GM18505 (cell line): ENCODE data around the gene ULK4.

Source experiments
- ATAC-seq: cut with Tn5 transposase; IDR thresholded peaks from one replicate; pipeline ENCODE4 v1.9.1; 2021; ENCODE audit not compliant: unreplicated experiment
- POLR2A ChIP-seq: IDR thresholded peaks from 4 replicates; pipeline ENCODE4 v1.6.1; 2011; ENCODE audit warnings: borderline replicate concordance; ENCODE audit not compliant: insufficient read depth, insufficient read length; ENCODE audit errors: extremely low read depth

Gene ULK4

DNA sequence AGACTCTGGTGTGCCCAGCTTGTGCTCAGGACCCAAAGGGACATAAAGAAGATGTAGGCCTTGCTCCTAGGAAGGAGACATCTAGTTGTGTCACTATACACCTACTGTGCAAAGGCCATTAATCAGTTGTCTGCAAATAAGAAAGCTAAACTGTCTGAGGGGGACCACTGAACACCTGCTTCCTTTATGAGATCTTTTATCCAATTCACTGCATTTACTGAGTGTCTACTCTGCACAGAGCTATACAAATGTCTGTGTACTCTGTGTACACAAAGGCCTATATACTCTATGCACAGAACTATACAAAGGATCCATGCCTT lies 637.8 kb downstream of the ULK4 start:
- ATAC-seq: no peak
- TF ChIP-seq POLR2A: no peak

DNA sequence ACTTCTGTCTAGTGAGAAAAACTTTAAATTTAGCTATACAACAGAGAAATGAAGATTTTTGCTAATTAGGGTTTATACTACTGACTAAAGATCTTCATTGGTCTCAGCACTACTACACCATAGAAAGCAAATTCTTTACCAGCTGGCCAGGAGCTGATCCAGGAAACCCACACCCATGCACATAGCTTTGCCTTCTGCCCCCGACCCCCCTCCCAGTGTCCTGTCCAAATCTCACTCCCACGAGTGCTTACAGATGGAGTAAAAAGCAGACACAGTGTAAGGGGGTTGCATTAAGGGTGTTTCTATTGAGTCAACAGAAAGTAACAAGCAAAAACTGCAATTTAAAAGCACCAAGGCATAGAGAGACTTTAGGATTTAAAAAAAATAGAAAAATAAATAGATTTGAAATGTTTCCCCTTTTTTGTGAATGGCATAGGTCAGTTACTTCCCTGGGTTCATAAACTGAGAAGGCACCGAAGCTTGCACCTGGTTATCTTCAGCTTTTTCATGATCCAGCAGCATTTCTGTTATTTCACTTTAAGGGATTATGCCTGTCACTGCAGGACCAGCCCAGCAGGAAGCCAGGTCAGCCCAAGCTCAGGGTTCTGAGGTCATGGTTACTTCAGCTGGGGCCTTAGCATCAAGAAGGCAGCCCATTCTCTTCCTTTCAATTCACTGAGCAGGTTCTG lies 638.3 kb downstream of the ULK4 start:
- no peak for TF ChIP-seq POLR2A
- no peak for ATAC-seq

DNA sequence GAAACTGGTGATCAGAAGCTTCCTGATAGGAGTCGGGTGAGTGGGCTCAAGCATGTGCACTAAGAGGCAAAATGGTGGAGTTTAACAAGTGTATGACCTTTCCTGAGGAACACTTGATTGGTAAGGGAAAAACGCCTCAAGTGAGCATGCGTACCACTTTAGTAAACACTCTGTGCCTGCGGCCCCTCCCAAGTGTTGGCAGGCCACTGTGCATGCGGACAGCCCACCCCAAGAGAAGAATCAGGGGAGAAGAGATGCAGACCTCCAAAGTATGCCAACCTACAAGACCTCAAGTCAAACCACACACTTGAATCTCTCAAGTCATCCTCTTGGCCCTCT lies 640.3 kb downstream of the ULK4 start:
- no peak for TF ChIP-seq POLR2A
- no peak for ATAC-seq

DNA sequence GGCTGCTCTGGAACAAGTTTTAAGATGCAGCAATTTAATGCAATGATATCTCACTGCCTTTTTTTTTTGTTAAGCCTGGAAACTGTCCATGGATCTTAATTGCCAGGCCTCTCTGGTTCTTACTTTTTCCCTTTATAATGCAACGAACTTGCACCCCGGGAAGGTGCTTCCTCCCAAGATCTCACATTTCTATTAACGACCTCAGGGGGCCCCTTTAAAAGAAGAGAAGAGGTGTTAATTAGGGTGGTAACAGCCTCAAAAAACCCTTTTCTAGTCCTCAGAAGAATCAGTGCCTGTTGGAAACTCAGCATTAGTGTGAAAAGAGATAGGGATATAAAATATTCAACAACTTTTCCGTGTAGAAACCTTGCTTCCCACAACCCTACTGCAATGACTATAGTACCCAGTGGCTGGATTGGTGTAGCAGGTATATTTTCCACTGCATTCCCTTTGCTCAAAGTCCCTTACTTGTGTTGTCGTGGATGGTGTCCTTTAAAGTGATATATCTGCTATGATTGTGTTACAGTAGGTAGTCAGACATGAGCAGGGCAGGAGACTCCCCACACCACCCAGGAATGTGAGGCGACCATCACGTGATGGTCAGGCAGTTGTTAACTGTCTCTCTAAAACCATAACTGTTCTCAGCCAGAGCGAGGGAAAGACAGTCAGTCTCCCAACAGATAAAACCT lies 640.8 kb downstream of the ULK4 start:
- no peak for TF ChIP-seq POLR2A
- no peak for ATAC-seq

DNA sequence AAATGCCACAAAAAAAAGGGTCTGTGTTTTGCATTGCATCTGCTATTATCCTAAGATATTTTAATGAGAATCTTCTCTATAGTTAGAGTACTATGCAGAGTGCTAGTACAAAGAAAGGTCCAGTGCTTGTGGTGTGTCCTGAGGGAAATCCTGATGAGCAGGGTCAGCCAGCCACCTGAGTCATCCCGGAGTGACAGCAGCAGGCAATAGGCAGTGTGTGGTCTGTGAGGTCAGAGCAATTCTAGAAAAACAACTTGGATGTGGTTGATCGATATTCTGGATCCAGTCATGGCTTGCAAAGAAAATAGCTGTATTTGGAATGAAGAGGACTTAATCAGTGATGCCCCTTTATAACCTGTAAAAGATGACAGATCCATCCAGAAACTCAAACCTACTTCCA lies 643.4 kb downstream of the ULK4 start:
- no peak for TF ChIP-seq POLR2A
- no peak for ATAC-seq

DNA sequence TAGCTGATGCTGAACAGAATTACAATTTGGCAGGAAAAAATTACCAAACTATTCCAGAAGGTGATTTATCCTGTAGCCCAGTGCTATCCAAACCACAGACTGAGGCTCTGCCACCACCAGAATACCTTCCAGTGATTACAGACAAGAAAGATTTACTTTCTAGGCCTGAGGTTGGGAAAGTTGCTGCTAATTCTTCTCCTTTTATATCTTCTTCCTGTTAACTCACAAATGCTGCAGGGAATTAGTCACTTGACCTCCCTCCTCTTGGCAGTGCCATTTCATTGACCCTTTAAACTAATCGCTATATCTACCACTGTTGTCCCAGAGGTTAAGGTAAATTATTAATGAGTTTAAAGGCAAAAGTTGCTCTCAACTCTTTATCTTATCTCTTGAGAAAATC lies 644.2 kb downstream of the ULK4 start:
- ATAC-seq: no peak
- TF ChIP-seq POLR2A: no peak

DNA sequence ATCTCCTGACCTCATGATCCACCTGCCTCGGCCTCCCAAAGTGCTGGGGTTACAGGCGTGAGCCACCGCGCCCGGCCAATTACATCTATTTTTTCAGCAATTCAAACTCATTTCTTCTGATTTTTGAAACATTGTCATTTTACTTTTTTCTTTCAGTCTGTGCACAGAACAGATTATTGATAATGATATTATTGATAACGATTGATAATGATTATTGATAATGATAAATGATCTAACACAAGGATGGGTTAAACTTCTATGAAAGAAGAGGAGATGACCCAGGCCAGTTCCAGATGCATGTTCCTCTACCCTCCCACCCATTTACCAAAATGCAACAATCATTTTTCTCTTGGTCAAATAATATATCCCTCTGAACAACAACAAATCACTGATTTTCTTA lies 644.6 kb downstream of the ULK4 start:
- TF ChIP-seq POLR2A: no peak
- ATAC-seq: no peak

DNA sequence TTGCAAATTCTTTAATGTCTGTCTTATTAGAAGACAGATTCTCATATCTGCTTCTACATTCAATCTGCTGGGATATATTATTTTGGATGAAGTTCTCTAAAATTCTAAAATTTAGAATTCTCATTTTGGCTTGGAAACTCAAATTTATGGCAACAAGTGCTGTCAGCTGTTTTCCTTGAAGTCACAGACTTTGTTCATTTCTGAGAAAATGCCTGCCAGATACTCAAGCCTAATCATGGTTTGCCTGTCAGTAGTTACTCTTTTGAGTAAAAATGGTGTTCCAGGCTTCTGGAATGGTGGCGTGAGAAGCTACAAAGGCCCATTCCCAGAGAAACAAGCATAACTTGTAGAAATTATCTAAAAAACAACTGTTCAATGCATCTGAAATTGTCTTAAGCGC lies 646.8 kb downstream of the ULK4 start:
- no peak for TF ChIP-seq POLR2A
- no peak for ATAC-seq

DNA sequence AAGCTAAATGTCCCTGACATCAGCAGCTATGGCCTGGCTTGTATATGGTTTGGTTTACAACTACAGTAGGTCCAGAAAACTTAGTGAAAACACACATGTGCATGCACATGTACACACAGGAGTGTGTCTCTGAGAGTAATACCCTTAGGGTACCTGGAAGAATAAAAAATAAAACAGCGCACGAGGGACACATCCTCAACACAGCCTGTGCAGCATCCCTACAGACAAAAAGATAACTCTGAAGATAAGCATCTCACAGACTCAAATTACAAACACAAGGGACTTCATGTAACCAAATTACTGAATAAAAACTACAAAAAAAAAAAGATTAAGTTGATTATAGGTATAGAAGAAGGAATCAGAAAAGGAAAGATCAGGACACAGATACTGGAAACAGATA lies 653.8 kb downstream of the ULK4 start:
- no peak for TF ChIP-seq POLR2A
- no peak for ATAC-seq

DNA sequence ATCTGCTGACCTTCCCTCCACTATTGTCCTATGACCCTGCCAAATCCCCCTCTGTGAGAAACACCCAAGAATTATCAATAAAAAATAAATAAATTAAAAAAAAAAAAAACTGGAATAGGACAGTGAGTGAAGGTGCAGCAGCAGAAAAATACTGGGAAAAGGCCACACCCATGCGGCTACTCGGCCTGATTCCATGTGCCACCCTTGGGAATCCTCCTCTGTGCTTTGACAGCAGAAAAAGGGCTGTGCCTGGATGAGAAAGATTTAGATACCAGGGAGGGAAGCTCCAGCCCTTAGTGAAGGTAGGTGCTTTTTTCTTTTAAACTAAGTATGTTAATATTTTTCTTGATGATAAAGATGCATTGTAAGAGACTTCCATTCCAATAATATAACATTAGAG lies 654.8 kb downstream of the ULK4 start:
- no peak for TF ChIP-seq POLR2A
- ATAC-seq: no peak

DNA sequence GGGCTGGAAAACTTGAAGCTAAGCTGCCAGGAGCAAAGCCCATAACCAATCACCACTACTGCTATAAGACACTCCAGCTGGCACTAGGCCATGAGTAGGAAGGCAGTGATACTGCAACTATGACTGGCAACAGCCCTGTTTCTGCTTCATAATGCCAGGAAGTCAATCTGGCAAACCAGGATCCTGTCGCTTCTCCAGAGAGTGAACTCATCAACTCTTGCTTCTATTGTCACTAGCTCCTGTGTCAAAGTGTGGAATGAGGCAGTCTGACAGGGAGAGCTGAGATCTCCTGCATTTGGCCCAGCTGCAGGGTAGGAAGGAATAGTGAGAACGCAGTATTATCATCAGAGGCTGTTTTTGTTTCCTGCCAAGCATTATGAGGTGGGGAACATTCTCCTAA lies 657.3 kb downstream of the ULK4 start:
- ATAC-seq: no peak
- TF ChIP-seq POLR2A: no peak

DNA sequence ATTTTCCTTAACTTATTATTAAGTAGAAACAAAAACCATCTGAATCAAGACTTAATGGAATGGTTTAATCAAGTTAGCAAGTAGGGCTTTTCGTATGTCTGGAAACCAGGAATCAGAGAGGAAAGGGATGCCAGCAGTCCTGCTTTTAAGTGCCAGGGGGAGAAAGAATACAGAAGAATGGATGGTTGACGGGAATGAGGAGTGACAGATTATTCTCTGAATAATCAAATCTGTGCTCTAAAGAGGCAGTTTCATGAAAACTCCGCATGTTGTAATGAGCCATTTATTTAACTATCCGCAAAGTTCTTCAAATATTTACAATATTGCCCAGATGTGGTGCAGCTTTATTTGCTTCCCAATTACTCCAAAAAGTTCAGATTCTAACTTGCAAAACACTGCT lies 659.6 kb downstream of the ULK4 start:
- TF ChIP-seq POLR2A: no peak
- no peak for ATAC-seq

DNA sequence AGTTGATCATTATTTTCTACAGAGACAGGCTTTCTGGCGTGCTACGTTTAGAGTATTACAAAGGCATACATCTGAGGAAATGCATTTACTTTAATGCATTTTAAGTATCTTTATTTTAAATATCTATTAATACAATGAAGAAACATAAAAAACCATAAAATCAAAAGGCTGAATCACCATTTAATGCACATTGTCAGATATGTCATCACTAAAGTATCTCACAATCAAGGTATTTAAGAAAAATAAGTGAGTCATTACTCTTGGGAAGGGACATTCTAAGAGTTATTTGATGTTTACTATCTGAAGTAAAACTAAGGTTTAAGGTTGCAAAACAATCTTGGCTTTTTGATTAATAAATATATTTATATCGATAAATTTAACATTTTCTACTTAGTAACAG lies 660.4 kb downstream of the ULK4 start:
- ATAC-seq: no peak
- TF ChIP-seq POLR2A: no peak

DNA sequence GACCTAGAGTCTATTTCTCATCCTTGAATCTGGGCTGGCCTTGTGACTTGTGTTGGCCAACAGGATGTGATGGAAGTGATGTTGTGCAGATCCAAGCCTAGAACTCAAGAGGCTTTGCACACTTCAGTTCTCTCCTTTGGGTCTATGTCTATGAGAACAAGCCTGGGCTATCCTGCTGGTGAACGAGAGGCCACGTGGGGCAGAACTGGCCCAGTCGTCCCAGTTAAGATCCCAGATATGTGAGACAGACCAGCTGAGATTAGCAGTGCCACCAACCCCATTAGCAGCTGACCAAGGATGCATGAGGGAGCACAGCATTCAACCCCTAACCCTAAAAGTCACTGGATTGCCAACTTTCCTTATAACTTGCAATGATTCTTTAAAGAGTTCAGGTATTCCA lies 662.9 kb downstream of the ULK4 start:
- TF ChIP-seq POLR2A: no peak
- no peak for ATAC-seq

DNA sequence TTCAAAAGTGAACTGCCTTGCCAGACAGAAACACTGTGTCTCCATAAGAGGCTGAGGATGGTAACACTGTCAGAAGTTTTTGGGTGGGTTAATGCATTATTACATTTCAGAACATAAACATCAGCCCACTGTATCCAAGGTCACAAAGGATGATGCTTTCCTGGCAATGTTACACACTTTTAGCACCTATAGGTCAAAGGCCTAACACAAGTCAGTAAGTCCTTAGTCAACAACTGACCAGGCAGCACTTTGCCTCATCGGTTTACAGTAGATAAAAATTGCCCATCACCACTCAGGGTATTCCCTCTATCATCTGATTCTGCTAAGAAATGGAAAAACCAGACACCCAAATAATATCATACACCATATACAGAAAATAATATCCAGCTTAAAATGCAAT lies 664.2 kb downstream of the ULK4 start:
- no peak for ATAC-seq
- TF ChIP-seq POLR2A: no peak
